Thoracic aorta (tissue), 2 donors: ENCODE measurements around the gene PSMD1. TPM values are rescaled to one million over a fixed set of nuclear protein-coding genes. Genes with fewer than 3 reads are reported as not detected.

Experiments
- ATAC-seq: fragments of 150-250 bp; one replicate; pipeline ENCODE4 v1.8.0; 2017; ENCODE audit warnings: low read depth; ENCODE audit not compliant: insufficient number of reproducible peaks, low FRiP score
- DNase-seq: peaks from one replicate; pipeline ENCODE4 v3.0.0-alpha.2; 2020; ENCODE audit warnings: low spot score
- H3K27ac ChIP-seq, 2 donors: fragments of 200-600 bp; sonication (generic); 1 replicate in 1 of 2; 2 replicates in 1 of 2; pipeline ENCODE4 v1.5.1; 2016; ENCODE audit warnings: mild to moderate bottlenecking in 2 of 2, moderate library complexity in 2 of 2
- H3K27me3 ChIP-seq: fragments of 200-600 bp; sonication (generic); replicated peaks from 2 replicates; pipeline ENCODE4 v1.6.0; 2016; ENCODE audit warnings: mild to moderate bottlenecking; ENCODE audit not compliant: insufficient read depth
- H3K36me3 ChIP-seq: fragments of 200-600 bp; sonication (generic); one replicate; pipeline ENCODE4 v1.5.1; 2016
- H3K4me1 ChIP-seq, 2 donors: fragments of 200-600 bp; sonication (generic); 1 replicate in 1 of 2; 2 replicates in 1 of 2; pipeline versions ENCODE4 v1.5.1 to v1.6.0; 2016; ENCODE audit warnings: low read depth in 2 of 2, mild to moderate bottlenecking in 1 of 2; ENCODE audit not compliant: control insufficient read depth in 1 of 2
- H3K4me3 ChIP-seq: fragments of 200-600 bp; sonication (generic); 2 replicates; pipeline ENCODE4 v1.5.1; 2016; ENCODE audit warnings: mild to moderate bottlenecking
- H3K9me3 ChIP-seq: fragments of 200-600 bp; sonication (generic); 2 replicates; pipeline ENCODE4 v1.5.1; 2016
- CTCF ChIP-seq: fragments of 200-600 bp; sonication (generic); IDR thresholded peaks from one replicate; pipeline ENCODE4 v1.5.1; 2019; ENCODE audit warnings: antibody characterized with exemption
- total RNA-seq, 2 donors: library from RNA; depleted of rRNA; stranded (reverse); fragments of >200 nt; gene quantifications; one replicate each; pipeline versions ENCODE4 v1.1.0 to v1.2.3, GENCODE V29; 2016

Gene PSMD1
- total RNA-seq, 2 donors from 2014 or later = 42.2 to 73.5 TPM

DNA sequence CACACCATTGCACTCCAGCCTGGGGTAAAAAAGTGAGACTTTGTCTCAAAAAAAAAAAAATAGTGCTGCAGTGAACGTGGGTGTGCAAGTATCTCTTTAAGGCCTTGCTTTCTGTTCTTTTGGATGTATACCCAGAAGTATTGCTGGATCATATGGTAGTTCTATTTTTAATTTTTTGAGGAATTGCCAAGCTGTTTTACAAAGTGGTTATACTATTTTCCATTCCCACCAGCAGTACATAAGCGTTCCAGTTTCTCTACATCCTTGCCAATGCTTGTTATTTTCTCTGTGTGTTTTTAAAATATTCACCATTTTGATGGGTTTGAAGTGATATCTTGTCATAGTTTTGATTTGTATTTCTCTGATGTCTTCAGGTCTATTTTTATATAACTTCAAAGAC lies 154.8 kb downstream of the PSMD1 start:
- Histone ChIP-seq H3K4me1 (peaks cover 9 to 30% of the 10 kb centered on the region in 2 donors), H3K36me3 (peaks cover 24% of the 10 kb centered on the region), H3K4me3 (no peak overlapping the region), H3K9me3 (no peaks in the 10 kb centered on the region), H3K27ac (peak overlapping the region; percentile 78 to 84), H3K27me3 (no peaks in the 10 kb centered on the region)
- DNase-seq = no peak
- no peak for ATAC-seq
- no peak for TF ChIP-seq CTCF

DNA sequence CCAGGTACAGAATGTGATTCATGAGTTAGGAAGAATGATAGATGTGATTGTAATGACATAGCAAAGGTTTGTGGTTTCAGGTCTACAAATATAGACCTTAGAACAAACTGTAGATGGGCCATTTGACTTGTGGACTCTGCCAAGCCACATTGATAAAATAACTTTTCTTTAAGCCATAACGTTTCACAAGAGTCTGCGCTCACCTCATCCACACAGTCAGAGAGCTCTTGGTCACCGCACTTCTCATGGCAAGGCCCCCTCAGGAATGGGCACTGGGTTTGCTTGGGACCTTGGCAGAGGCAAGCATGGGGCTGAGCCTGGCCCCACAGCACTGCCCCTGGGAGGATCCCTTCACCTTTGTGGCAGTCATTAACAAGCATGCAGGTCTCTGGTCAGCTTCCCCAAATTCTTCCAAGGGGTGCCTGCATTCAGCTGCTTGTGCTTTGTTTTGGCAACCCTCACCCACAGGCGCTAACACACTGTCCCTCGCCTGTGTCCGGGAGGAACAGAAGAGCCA lies 155.7 kb downstream of the PSMD1 start:
- Histone ChIP-seq H3K4me3 (no peak overlapping the region), H3K9me3 (no peaks in the 10 kb centered on the region), H3K27ac (peak overlapping the region; percentile 78 to 84), H3K27me3 (no peaks in the 10 kb centered on the region), H3K4me1 (peaks cover 9 to 30% of the 10 kb centered on the region in 2 donors), H3K36me3 (peaks cover 31% of the 10 kb centered on the region)
- DNase-seq (no peak), ATAC-seq (no peak)
- no peak for TF ChIP-seq CTCF

GRCh38 chr2:231213931-231214642 lies 157.4 kb downstream of the PSMD1 start:
- peak overlapping the region in 1 of 2 donors; percentile 84 for H3K27ac ChIP-seq

DNA sequence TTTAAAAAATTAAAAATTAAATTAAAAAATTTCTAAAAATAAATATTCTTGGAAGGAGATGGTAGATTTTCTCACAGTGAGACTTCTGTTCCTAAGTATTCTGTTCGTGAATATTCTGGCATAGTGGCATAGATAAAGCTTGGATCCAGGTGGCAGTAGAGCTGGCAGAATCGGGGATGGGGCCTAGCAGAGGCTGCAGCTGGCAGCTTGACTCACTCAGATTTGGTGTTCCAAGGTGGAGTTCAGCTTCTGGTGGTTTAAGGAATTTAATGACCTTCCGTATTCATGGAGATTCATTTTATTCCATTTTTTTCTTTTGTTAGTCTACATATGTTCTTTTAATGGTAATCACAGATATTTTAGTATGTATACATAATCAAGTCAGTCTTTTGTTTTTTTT lies 161.7 kb downstream of the PSMD1 start:
- DNase-seq = no peak
- H3K9me3 ChIP-seq = no peaks in the 10 kb centered on the region
- peaks cover 12 to 19% of the 10 kb centered on the region in 2 donors for H3K4me1 ChIP-seq
- H3K27me3 ChIP-seq = no peaks in the 10 kb centered on the region
- TF ChIP-seq CTCF = no peak
- H3K27ac ChIP-seq = no peak overlapping the region
- peaks cover 22% of the 10 kb centered on the region for H3K36me3 ChIP-seq
- no peak overlapping the region for H3K4me3 ChIP-seq
- ATAC-seq = no peak

More at GRCh38 chr2:231213931-231214642, 157.4 kb downstream of the PSMD1 start:
- Histone ChIP-seq H3K27me3 (no peaks in the 10 kb centered on the region), H3K36me3 (peaks cover 25% of the 10 kb centered on the region), H3K9me3 (no peaks in the 10 kb centered on the region), H3K4me3 (no peak overlapping the region), H3K4me1 (peaks cover 9 to 30% of the 10 kb centered on the region in 2 donors)
- ATAC-seq (no peak), DNase-seq (no peak)
- TF ChIP-seq CTCF = no peak

DNA sequence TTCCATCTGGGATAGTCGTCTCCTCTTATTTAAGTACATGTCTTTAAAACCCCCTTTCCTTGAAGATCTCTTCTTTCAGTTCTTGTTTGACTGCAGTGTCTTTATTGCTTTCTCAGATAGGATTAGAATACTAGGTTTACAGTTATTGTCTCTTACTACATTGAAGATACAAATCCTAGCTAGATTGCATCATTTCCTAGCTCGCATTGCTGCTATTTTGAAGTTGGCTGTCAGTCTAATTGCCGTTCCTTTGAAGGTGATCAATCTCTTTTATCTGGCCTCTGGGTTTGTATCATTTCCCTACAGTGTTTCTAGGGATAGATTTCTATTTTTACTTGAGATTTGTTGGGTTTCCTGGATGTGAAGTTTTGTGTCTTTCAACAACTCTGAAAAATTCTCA lies 162.6 kb downstream of the PSMD1 start:
- H3K4me3 ChIP-seq = no peak overlapping the region
- peaks cover 18 to 20% of the 10 kb centered on the region in 2 donors for H3K4me1 ChIP-seq
- H3K27ac ChIP-seq = no peak overlapping the region
- peaks cover 22% of the 10 kb centered on the region for H3K36me3 ChIP-seq
- ATAC-seq (no peak), DNase-seq (no peak)
- H3K9me3 ChIP-seq = no peaks in the 10 kb centered on the region
- H3K27me3 ChIP-seq = no peaks in the 10 kb centered on the region
- TF ChIP-seq CTCF = no peak
